Ishikawa (cell line): ENCODE data around the gene ELL2.

Experiments used
- CEBPB ChIP-seq: IDR thresholded peaks from 2 replicates; pipeline ENCODE4 v1.6.1; 2012
- CREB1 ChIP-seq: IDR thresholded peaks from 2 replicates; pipeline ENCODE4 v1.6.1; 2012; ENCODE audit warnings: low read depth
- EGR1 ChIP-seq: IDR thresholded peaks from 2 replicates; pipeline ENCODE4 v1.6.1; 2012
- EP300 ChIP-seq: IDR thresholded peaks from 2 replicates; pipeline ENCODE4 v1.6.1; 2012; ENCODE audit warnings: borderline replicate concordance
- FOXM1 ChIP-seq: IDR thresholded peaks from 2 replicates; pipeline ENCODE4 v1.6.1; 2012; ENCODE audit warnings: low read depth, borderline replicate concordance
- MAX ChIP-seq: IDR thresholded peaks from 2 replicates; pipeline ENCODE4 v1.6.1; 2012
- NFIC ChIP-seq: IDR thresholded peaks from 2 replicates; pipeline ENCODE4 v1.6.1; 2012
- RAD21 ChIP-seq: IDR thresholded peaks from 2 replicates; pipeline ENCODE4 v1.6.1; 2012; ENCODE audit warnings: low read depth
- REST ChIP-seq: IDR thresholded peaks from 2 replicates; pipeline ENCODE4 v1.6.1; 2012; ENCODE audit warnings: low read depth, mild to moderate bottlenecking
- TAF1 ChIP-seq: IDR thresholded peaks from 2 replicates; pipeline ENCODE4 v1.6.1; 2012; ENCODE audit warnings: low read depth, mild to moderate bottlenecking
- TCF12 ChIP-seq: IDR thresholded peaks from 2 replicates; pipeline ENCODE4 v1.6.1; 2012; ENCODE audit warnings: low read depth
- TEAD4 ChIP-seq: IDR thresholded peaks from 2 replicates; pipeline ENCODE4 v1.6.1; 2012
- YY1 ChIP-seq: IDR thresholded peaks from 2 replicates; pipeline ENCODE4 v1.6.1; 2012; ENCODE audit warnings: low read depth
- ZBTB7A ChIP-seq: IDR thresholded peaks from 2 replicates; pipeline ENCODE4 v1.6.1; 2012; ENCODE audit warnings: low read depth
- TF ChIP-seq, protein P1 (sequence below): IDR thresholded peaks from 2 replicates; pipeline ENCODE4 v1.6.1; 2012

ELL2 gene

DNA sequence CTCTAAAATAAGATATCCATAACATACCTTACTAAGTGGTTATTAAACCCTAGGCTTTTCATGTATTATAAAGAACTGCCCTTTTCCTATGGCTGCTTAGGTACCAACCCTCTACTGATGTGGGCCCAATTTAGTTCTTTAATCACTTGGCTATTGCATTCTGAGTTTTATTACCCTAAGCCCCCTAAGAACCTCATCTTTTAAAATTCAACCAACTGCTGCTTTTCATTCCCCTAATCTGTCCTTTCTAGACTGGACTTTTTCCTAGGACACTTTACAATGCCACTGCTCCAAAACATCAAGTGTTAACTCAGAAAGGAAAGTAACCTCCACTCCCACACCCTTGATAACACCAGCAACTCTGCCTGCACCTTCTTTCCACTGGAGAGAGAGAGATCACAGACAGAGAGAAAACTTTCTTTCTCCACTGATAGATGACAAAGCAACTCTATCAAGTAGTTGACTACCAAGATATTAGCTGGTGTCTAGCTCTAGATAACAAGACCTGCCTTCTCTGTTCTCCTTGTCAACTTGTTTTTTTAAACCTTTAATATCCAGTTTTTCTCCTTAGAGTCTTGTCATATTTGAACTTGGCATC, 27.3 kb downstream of the ELL2 start:
- TF ChIP-seq RAD21 (no peak), CEBPB (no peak), ZBTB7A (no peak), FOXM1 (no peak), EP300 (no peak), TCF12 (no peak), NFIC (no peak), TAF1 (no peak), TEAD4 (no peak), REST (no peak), CREB1 (no peak), YY1 (no peak)
- TF ChIP-seq, protein P1, sequence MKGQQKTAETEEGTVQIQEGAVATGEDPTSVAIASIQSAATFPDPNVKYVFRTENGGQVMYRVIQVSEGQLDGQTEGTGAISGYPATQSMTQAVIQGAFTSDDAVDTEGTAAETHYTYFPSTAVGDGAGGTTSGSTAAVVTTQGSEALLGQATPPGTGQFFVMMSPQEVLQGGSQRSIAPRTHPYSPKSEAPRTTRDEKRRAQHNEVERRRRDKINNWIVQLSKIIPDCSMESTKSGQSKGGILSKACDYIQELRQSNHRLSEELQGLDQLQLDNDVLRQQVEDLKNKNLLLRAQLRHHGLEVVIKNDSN: no peak

- TF ChIP-seq CEBPB: no peak
- no peak for TF ChIP-seq YY1
- no peak for TF ChIP-seq NFIC
- no peak for TF ChIP-seq MAX
- TF ChIP-seq TCF12: no peak
- no peak for TF ChIP-seq EP300
- TF ChIP-seq CREB1: no peak
- no peak for TF ChIP-seq TAF1
- no peak for TF ChIP-seq ZBTB7A
- no peak for TF ChIP-seq FOXM1
- TF ChIP-seq, protein P1: no peak
- TF ChIP-seq REST: no peak
- TF ChIP-seq EGR1: no peak
- no peak for TF ChIP-seq RAD21
- no peak for TF ChIP-seq TEAD4
Observed at GRCh38 chr5:95932941-95933340, 28.7 kb downstream of the ELL2 start.

- TF ChIP-seq EGR1 (no peak), EP300 (no peak), TEAD4 (no peak), NFIC (no peak), CREB1 (no peak), CEBPB (no peak)
- TF ChIP-seq, protein P1: no peak
Observed at GRCh38 chr5:95931079-95931833, 30.4 kb downstream of the ELL2 start.

DNA sequence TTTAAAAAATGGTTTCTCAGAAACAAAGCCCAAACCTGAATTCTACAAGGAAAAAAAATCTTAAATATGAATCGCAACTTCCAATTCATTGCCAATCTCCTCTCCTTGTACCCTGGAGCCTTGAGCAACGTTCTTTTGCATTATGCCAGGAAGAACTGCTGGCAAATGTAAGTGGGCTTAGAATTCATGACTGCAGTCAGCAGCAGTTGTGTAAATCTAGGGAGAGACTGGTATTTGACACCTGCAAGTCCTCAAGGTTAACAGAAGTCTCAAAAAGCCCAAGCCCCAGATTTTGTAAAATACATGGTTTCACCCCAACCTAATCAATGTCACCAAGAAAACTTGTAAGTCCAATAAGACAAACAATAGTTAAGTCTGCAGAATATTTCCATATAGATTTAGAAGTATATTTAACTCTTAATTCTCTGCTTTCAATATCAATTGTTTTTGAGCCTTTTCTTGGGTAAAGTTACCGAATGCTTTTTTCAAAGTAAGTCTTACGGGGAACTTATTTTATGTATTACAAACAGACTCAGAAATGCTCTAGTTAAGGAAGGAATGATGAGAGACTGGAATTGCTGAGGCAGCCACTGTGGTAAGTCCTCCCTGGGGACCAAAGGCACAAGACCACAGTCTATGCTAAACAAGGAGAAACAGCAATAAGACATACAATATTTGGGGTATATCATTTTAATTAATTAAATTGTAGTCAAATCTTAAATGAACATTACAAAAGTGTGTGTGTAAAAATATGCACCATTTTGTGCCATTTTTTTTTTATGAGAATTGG, 31.3 kb downstream of the ELL2 start:
- TF ChIP-seq CREB1 (no peak), CEBPB (no peak), NFIC (no peak), TAF1 (no peak), YY1 (no peak), ZBTB7A (no peak), TEAD4 (no peak), REST (no peak), EGR1 (no peak), EP300 (no peak), RAD21 (no peak), FOXM1 (no peak), TCF12 (no peak), MAX (no peak)
- TF ChIP-seq, protein P1: no peak
